Measurements from ENCODE around the gene CRYBB2.
"Not testable (repeated sequence)": the region's sequence is repeated elsewhere in the genome, so short reads cannot be mapped to it uniquely, and the experiment has no call there.

Gene CRYBB2

GRCh38 chr22:25236417-25236816, 17.0 kb downstream of the CRYBB2 start:
- no peak for DNase-seq

DNA sequence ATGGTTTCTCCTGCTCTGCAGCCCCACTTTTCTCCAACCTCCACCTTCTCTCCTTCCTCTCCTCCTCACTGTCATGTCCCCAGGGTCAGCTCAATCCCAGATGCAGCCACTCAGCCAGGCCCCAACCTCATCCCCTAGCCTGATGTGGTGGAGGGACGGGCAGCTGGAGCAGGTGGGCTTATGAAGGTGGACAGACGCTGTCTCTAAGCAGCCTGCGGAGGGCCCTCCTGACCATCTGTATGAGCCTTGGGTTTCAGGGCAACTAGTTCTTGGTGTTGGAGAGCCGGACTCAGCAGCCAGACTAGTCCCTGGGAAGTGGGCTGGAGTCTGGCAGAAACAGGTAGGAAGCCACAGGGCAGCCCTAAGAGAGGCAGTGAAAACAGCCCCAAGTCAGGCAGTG, 18.1 kb downstream of the CRYBB2 start:
- DNase-seq: no peak

- DNase-seq: not testable (repeated sequence)
These were observed 18.6 kb downstream of the CRYBB2 start for GRCh38 chr22:25238058-25238457.

DNA sequence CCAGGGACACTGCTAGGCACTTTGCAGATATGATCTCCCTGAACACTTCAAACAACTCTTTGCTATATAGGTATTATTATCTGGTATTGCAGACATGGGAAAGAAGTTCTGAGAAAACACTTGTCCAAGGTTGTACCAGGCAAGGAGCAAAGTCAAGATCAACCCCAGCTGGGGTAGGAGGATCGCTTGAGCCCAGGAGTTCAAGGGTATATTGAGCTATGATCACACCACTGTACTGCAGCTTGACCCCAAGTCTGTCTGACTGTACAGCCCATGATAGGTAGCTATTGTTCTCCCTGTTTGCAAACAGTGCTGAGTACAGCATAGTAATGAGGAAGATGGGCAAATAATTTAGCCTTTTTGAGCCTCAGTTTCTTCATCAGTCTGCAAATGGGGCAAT, 35.7 kb downstream of the CRYBB2 start:
- DNase-seq: not testable (repeated sequence)

- not testable (repeated sequence) for DNase-seq
These were observed 48.1 kb downstream of the CRYBB2 start for GRCh38 chr22:25267567-25267966.

- DNase-seq: not testable (repeated sequence)
These were observed 49.5 kb downstream of the CRYBB2 start for GRCh38 chr22:25268902-25269301.

DNA sequence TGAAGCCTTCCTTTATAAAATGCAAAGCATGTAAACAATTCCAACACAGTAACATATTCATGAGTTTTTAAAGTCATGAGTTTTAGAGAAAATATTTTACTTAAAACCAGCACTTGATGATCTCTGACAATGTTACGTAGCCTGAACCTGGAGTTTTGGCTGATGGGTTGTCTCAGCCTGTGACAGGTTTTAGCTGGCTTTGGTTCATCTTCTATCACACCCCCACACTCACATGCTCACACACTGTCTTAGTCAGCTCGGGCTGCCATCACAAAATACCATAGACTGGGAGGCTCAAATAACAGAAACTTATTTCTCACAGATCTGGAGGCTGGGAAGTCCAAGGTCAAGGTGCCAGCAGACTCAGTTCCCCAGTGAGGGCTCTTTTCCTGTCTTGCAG, 50.6 kb downstream of the CRYBB2 start:
- DNase-seq: not testable (repeated sequence)

- DNase-seq: not testable (repeated sequence)
These were observed 53.8 kb downstream of the CRYBB2 start for GRCh38 chr22:25273231-25273630.

GRCh38 chr22:25273928-25274327, 54.5 kb downstream of the CRYBB2 start:
- DNase-seq: not testable (repeated sequence)

DNA sequence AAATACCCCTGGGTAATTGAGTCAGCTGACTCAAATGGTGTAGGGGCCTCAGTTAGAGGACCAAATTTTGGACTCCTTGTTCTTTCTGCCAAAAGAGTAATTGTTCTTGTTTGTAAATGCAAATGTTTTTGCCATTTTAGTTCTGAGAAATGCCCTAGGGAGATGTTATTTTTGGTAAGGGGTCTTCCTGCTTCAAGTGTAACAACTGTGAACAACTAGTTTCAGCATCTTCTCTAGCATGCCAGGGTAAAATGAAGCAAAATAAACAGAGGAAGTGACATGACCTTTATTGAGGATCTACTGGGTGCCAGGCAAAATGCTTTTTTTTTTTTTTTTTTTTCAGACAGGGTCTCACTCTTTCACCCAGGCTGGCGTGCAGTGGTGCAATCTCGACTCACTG, 60.7 kb downstream of the CRYBB2 start:
- DNase-seq: not testable (repeated sequence)

Measured in NCI-H1092 treated with DMSO at 0.1 percent for 48 hours (cell line).